A549 (cell line): ENCODE measurements around the gene OSGEPL1.

Experiments
- CBX2 ChIP-seq: fragments of 200-600 bp; sonication (generic); IDR thresholded peaks from 2 replicates; pipeline ENCODE4 v1.6.1; 2016; ENCODE audit warnings: low read depth, mild to moderate bottlenecking, borderline replicate concordance
- CBX8 ChIP-seq: fragments of 200-600 bp; sonication (generic); IDR thresholded peaks from 2 replicates; pipeline ENCODE4 v1.6.1; 2016
- CHD2 ChIP-seq: fragments of 150-350 bp; IDR thresholded peaks from 2 replicates; pipeline ENCODE4 v1.6.1; 2014; ENCODE audit warnings: low read length; ENCODE audit not compliant: partially characterized antibody
- KDM5A ChIP-seq: fragments of 200-600 bp; sonication (generic); IDR thresholded peaks from 2 replicates; pipeline ENCODE4 v1.6.1; 2016; ENCODE audit warnings: antibody characterized with exemption, mild to moderate bottlenecking
- MAZ ChIP-seq: fragments of 150-350 bp; IDR thresholded peaks from 2 replicates; pipeline ENCODE4 v1.6.1; 2014; ENCODE audit warnings: antibody characterized with exemption, low read depth, low read length, borderline replicate concordance
- NR3C1 ChIP-seq: fragments of >200 bp; sonication (Bioruptor Twin); formaldehyde crosslinking; IDR thresholded peaks from 3 replicates; pipeline ENCODE4 v1.6.1; 2017
- PHF8 ChIP-seq: fragments of 200-600 bp; sonication (generic); IDR thresholded peaks from 2 replicates; pipeline ENCODE4 v1.6.1; 2016; ENCODE audit warnings: low read depth, mild to moderate bottlenecking, antibody characterized with exemption, moderate library complexity, borderline replicate concordance
- POLR2A ChIP-seq: IDR thresholded peaks from 2 replicates; pipeline ENCODE4 v1.6.1; 2012; ENCODE audit warnings: mild to moderate bottlenecking, low read length
- RARB ChIP-seq: fragments of 250-450 bp; sonication (Bioruptor Pico); IDR thresholded peaks from 2 replicates; pipeline ENCODE4 v1.8.0; 2021; ENCODE audit warnings: mild to moderate bottlenecking, moderate library complexity
- SREBF2 ChIP-seq: fragments of 450-650 bp; IDR thresholded peaks from 2 replicates; pipeline ENCODE4 v1.6.1; 2014; ENCODE audit warnings: mild to moderate bottlenecking, moderate library complexity
- ZFP36 ChIP-seq: fragments of 450-650 bp; IDR thresholded peaks from 2 replicates; pipeline ENCODE4 v1.6.1; 2014; ENCODE audit warnings: borderline replicate concordance; ENCODE audit not compliant: partially characterized antibody
- TF ChIP-seq, protein P1 (sequence below): fragments of >200 bp; sonication (Bioruptor Twin); formaldehyde crosslinking; IDR thresholded peaks from 3 replicates; pipeline ENCODE4 v1.5.1; 2016
- TF ChIP-seq, protein P2 (sequence below): IDR thresholded peaks from 2 replicates; pipeline ENCODE4 v1.6.1; 2012

DNA sequence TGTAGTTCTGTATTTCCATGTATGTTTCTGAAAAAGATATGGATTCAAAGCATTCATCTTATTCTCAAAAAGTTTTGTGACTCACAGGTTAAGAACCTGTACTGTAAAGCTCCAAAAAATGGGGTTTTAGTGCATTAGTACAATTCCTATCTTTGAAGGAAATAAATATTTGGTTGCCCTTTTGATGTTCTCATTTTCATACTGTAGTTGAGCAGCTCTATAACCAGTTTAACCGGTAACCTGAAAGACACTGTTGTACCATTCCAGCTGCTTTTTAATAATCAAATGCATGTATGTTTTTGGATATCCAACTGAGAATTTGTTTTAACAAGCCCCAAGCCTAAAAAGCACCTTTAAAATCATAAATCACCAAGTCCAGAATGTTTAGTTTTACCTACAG, 9.6 kb upstream of the OSGEPL1 start:
- TF ChIP-seq KDM5A (no peak), CBX8 (no peak), ZFP36 (no peak), SREBF2 (no peak), CBX2 (no peak), POLR2A (no peak), NR3C1 (no peak), PHF8 (no peak), MAZ (no peak), RARB (CRISPR knock-in tag) (no peak), CHD2 (no peak)
- TF ChIP-seq, protein P1, sequence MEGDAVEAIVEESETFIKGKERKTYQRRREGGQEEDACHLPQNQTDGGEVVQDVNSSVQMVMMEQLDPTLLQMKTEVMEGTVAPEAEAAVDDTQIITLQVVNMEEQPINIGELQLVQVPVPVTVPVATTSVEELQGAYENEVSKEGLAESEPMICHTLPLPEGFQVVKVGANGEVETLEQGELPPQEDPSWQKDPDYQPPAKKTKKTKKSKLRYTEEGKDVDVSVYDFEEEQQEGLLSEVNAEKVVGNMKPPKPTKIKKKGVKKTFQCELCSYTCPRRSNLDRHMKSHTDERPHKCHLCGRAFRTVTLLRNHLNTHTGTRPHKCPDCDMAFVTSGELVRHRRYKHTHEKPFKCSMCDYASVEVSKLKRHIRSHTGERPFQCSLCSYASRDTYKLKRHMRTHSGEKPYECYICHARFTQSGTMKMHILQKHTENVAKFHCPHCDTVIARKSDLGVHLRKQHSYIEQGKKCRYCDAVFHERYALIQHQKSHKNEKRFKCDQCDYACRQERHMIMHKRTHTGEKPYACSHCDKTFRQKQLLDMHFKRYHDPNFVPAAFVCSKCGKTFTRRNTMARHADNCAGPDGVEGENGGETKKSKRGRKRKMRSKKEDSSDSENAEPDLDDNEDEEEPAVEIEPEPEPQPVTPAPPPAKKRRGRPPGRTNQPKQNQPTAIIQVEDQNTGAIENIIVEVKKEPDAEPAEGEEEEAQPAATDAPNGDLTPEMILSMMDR, result no peak
- TF ChIP-seq, protein P2, sequence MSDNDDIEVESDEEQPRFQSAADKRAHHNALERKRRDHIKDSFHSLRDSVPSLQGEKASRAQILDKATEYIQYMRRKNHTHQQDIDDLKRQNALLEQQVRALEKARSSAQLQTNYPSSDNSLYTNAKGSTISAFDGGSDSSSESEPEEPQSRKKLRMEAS, result no peak
